Activated T-helper 1 cell treated with Interleukin-2 at 50 U/mL for 16 hours (primary cell): ENCODE measurements around the gene OR2M7.
"Not testable (repeated sequence)": the region's sequence is repeated elsewhere in the genome, so short reads cannot be mapped to it uniquely, and the experiment has no call there.

Experiments used
- DNase-seq: peaks from one replicate; pipeline ENCODE4 v3.0.0-alpha.2; 2020; ENCODE audit warnings: low read depth

Gene OR2M7

GRCh38 chr1:248324468-248324867 lies at the start of gene OR2M7:
TSS of gene OR2M7 (minus strand) at chr1:248324568. CDS start at chr1:248324568, 0 bp downstream.
- no peak for DNase-seq

GRCh38 chr1:248373761-248374160 lies 49.4 kb upstream of the OR2M7 start:
- DNase-seq: no peak

GRCh38 chr1:248372394-248372793 lies 48.0 kb upstream of the OR2M7 start:
- no peak for DNase-seq

GRCh38 chr1:248366609-248367008 lies 42.2 kb upstream of the OR2M7 start:
- no peak for DNase-seq

DNA sequence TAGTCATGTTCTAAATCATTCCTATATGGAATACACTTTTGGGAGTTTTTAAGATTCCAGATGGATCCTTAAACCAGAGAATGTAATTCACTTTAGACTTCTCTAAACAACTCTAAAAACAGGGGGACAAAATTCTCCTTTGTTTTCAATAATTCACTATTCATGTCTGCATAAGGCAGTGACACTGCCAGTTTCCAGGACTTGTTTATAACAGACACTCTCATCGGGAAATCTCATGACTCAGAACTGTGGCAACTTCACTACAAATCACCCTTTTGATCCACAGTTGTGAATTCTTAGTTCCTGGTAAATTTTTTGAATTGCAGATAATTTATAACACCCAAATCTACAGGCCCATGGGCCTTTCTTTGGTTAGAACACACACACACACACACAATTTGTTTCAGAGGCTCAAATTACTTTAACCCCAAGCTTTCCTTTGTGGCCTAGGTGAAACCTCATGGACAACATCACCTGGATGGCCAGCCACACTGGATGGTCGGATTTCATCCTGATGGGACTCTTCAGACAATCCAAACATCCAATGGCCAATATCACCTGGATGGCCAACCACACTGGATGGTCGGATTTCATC lies 36.9 kb upstream of the OR2M7 start, which contains the start of gene OR2T4:
TSS of gene OR2T4 (plus strand) at position 545 of the 595 bp plus-strand sequence. CDS start at position 545, 0 bp downstream.
- DNase-seq: no peak

GRCh38 chr1:248359415-248359814 lies 35.0 kb upstream of the OR2M7 start:
- DNase-seq: no peak

DNA sequence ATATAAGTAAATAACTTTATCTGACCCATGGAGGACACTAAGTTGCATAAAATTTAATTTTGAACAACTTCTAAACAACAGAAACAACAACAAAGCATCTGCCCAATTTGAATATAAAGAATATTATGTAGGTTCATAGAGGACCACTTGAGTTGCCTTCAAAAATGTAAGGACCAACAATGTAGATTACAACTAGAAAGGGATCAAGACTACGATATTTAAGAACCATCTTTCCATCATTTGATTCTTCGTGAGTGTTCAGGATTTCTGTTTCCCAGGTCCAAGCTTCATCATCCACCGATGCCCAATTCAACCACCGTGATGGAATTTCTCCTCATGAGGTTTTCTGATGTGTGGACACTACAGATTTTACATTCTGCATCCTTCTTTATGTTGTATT lies 24.1 kb upstream of the OR2M7 start, which contains the start of gene OR14C36:
TSS of gene OR14C36 (plus strand) at position 301 of the 400 bp plus-strand sequence. CDS start at position 301, 0 bp downstream.
- no peak for DNase-seq

DNA sequence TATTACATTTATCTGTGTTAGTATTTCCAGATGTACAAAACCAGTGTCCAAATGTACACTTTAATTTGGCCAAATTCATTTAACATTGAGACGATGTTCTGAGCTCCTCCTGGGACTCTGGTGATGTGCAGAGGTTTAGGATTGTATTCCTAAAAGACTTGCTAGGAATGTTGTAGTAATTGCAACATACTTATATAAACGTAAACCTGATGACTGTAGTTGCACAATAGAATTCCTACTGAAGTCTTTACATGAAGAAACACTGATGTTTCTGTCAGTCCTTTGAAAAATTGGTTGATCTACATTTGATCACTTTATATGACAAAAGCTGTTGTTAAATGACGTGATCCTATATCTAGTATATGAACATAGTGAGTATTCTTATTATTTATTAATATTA lies 19.1 kb upstream of the OR2M7 start:
- no peak for DNase-seq

DNA sequence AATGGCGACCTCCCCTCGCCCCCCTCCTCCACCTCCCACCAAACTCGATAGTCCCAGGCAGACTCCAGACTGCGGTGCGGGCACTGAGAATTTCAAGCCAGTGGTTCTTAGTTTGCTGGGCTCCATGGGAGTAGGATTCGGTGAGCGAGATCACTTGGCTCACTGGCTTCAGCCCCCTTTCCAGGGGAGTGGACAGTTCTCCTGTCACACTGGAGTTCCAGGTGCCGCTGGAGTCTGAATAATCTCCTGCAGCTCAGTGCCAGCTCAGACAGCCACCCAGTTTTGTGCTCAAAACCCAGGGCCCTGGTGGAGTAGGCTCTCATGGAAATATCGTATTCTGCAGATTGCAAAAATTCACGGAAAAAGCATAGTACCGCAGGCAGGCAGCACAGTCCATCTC lies 7.6 kb downstream of the OR2M7 start:
- DNase-seq: no peak

GRCh38 chr1:248306740-248307139 lies 17.6 kb downstream of the OR2M7 start:
- not testable (repeated sequence) for DNase-seq

GRCh38 chr1:248306103-248306502 lies 18.3 kb downstream of the OR2M7 start:
- DNase-seq: no peak

DNA sequence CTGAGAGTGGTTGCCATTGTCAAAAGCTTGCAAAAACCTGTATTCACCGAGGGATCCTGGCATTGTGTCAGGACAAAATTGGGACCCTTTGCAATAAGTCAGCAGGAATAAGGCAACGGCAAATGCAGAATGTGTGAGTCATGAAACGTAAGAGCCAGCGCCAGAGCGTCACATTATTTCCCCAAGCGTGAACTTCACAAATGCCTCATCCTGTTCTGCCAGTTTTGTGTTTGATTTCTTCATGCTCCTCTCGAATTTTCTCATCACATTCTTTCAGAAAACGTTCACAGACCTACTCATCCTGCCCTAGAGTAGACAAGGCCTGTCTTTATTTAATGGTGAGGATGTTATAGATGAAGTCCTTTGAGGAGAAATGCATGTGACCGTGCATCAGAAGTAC lies 18.7 kb downstream of the OR2M7 start:
- not testable (repeated sequence) for DNase-seq

- no peak for DNase-seq
Measured at GRCh38 chr1:248303324-248303723, 21.0 kb downstream of the OR2M7 start, which contains the start of gene OR2T12. TSS of gene OR2T12 (minus strand) at chr1:248303424. CDS start at chr1:248295578, 7,846 bp downstream.

DNA sequence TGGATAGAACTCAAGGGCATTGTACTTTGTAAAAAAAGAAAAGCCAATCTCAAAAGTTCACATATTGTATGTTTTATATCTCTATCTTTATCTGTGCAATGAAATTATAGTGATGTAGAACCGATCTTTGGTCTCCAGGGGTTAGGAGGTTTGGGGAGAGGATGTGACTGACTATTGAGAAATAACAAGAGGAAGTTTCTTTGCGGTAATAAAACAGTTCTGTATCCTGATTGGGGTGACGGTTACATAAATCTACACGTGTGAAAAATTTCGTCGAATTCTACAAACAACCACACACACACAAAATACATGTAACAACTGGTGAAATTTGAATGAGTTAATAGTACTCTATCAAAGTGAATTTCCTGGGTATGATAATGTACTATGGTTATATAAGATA lies 36.0 kb downstream of the OR2M7 start:
- no peak for DNase-seq

DNA sequence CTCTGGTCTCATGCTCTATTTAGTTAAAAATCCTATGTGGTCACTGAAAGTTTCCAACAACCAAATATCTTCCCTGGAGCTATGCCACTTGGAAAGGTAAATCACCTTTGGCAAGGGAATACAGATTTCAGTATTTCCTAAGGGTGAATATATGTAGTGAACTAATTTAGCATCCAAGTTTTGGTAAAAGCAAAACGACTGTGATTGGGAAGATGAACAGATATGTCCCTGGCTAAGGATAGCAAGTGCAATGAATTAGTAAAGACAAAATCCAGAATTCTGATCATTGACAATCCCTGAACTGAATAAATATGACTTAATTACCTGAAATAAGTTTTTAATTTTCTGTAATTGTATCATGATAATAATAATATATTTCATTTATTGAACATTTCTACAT lies 46.5 kb downstream of the OR2M7 start, which contains the start of gene OR2T33:
TSS of gene OR2T33 (minus strand) at position 101 of the 400 bp plus-strand sequence. CDS start 4,162 bp downstream, outside the sequence.
- DNase-seq: no peak
